GM19324 (cell line): ENCODE results near the gene TUFM.
A peak's percentile ranks its signal among the peaks of the same experiment; 100 is the strongest.
"Not testable (repeated sequence)": the region's sequence is repeated elsewhere in the genome, so short reads cannot be mapped to it uniquely, and the experiment has no call there.

Source experiments
- ATAC-seq: cut with Tn5 transposase; IDR thresholded peaks from one replicate; pipeline ENCODE4 v1.9.1; 2021; ENCODE audit warnings: mild to moderate bottlenecking, moderate library complexity; ENCODE audit not compliant: unreplicated experiment, low FRiP score

The TUFM gene

GRCh38 chr16:28820016-28820415 is 26.1 kb downstream of the TUFM start:
- no peak for ATAC-seq

DNA sequence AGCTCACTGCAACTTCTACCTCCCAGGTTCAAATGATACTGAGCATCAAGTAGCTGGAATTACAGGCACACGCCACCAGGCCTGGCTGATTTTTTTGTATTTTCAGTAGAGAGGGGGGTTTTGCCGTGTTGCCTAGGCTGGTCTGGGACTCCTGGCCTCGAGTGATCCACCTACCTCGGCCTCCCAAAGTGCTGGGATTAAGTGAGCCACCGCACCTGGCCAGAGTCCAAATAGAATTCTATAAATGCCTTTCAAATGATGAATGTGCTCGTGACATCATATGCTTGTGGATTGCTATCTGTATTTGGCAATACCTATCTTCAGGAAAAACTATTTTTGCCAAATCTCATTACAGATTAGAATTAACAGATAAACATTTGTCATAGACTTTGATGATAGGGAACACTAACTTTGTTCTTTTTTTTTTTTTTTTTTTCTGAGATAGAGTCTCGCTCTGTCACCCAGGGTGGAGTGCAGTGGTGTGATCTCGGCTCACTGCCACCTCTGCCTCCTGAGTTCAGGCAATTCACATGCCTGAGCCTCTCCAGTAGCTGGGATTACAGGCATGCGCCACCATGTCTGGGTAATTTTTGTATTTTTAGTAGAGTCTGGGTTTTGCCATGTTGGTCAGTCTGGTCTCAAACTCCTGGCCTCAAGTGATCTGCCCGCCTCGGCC is 38.6 kb downstream of the TUFM start:
- ATAC-seq, result not testable (repeated sequence)

DNA sequence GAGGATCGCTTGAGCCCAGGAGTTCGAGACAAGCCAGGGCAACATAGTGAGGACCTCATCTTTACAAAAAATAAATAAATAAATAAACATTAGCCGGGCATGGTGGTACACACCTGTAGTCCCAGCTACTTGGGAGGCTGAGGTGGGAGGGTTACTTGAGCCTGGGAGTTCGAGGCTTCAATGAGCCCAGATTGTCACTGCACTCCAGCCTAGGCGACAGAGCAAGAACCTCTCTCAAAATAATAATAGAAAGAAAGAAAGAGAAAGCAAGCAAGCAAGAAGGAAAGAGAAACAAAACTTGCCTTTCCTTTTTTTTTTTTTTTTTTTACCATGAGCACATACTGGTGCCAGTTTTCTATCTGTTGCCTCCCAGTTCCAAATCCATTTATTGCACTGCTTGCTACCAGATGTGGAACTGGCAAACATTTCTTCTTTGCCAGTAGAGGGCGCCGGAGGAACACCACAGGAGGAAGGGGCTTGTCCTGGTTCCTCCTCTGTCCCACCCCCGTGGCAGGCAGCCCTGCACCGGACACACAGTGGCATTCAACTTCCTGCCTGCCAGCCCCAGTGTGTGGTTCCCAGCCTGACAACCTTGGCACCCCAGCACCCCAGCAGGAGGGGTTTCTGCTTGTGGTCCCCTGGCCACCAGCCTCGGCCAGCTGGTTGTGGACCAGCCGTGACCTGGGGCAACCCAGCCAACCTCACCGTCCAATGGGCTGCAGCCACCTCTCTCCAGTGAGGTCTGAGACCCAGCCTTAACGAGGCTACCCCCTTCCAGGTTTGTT is 43.7 kb downstream of the TUFM start:
- ATAC-seq, result peak; percentile 73
